ENCODE results near the gene REELD1. TPM values are rescaled to one million over a fixed set of nuclear protein-coding genes. Genes with fewer than 3 reads are reported as not detected.

The REELD1 gene
- total RNA-seq, 1 donor, result not detected

DNA sequence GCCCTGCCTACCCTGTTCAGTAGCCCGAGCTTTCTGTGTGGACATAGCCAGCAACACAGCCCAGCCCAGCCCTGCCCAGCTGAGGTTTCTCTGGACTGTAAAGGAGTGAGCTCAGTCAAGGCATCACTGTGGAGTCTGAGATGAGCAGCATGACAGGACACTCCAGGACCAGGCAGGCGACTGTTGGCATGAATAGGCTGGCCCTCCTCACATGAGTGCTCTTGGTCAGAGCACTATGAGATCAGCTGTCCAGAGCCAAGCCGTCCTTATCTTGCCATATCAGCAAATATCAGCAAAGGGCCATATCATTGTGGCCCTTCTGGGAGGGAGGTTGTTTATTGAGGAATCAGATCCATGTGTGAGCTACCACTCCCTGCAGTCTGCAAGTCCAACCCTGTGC, 30.9 kb downstream of the REELD1 start:
- Histone ChIP-seq H3K27ac (ENCODE audit: low read depth, low read length) (no peak overlapping the region), H3K27me3 (ENCODE audit: insufficient read depth, low read length) (no peaks in the 10 kb centered on the region), H2AFZ (ENCODE audit: low read length) (no peak overlapping the region), H3K79me2 (ENCODE audit: insufficient read depth, low read length) (no peaks in the 10 kb centered on the region), H4K20me1 (ENCODE audit: insufficient read depth, low read length) (no peaks in the 10 kb centered on the region), H3K4me2 (ENCODE audit: insufficient read depth, low read length) (no peak overlapping the region), H3K4me1 (ENCODE audit: insufficient read depth, low read length) (peaks cover 24% of the 10 kb centered on the region), H3K4me3 (ENCODE audit: insufficient read depth, low read length) (no peak overlapping the region), H3K36me3 (ENCODE audit: insufficient read depth, low read length) (no peaks in the 10 kb centered on the region), H3K9me3 (ENCODE audit: low read depth, low read length) (no peaks in the 10 kb centered on the region)
- no peak for DNase-seq (ENCODE audit: insufficient read length, low spot score, missing footprints)
- TF ChIP-seq, protein P1, sequence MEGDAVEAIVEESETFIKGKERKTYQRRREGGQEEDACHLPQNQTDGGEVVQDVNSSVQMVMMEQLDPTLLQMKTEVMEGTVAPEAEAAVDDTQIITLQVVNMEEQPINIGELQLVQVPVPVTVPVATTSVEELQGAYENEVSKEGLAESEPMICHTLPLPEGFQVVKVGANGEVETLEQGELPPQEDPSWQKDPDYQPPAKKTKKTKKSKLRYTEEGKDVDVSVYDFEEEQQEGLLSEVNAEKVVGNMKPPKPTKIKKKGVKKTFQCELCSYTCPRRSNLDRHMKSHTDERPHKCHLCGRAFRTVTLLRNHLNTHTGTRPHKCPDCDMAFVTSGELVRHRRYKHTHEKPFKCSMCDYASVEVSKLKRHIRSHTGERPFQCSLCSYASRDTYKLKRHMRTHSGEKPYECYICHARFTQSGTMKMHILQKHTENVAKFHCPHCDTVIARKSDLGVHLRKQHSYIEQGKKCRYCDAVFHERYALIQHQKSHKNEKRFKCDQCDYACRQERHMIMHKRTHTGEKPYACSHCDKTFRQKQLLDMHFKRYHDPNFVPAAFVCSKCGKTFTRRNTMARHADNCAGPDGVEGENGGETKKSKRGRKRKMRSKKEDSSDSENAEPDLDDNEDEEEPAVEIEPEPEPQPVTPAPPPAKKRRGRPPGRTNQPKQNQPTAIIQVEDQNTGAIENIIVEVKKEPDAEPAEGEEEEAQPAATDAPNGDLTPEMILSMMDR (IDR thresholded peaks at IDR 0.05; ENCODE audit: extremely low read depth, low read depth, low read length), result no peak

DNA sequence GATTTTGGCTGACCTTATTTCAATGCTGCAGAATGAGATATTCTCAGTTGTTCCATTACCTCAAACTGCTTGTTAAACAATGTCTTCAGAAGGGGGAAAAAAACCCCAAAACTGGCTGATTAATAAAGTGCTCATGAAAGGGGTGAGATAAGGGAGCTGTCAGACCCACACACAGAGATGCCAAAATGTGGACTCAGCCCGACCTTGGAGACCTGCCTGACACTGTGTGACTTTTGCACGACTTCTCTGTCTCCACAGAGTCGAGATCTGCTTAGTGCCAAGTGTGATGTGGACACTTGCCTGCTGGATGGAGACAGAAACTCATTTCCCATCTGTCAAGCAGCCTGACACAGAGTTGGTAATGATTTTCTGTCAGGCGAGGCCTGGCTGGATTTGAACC, 31.5 kb downstream of the REELD1 start:
- no peak overlapping the region for H2AFZ ChIP-seq (ENCODE audit: low read length)
- no peak overlapping the region for H3K4me3 ChIP-seq (ENCODE audit: insufficient read depth, low read length)
- TF ChIP-seq, protein P1 (IDR thresholded peaks at IDR 0.05; ENCODE audit: extremely low read depth, low read depth, low read length), result no peak
- H3K36me3 ChIP-seq (ENCODE audit: insufficient read depth, low read length), result no peaks in the 10 kb centered on the region
- no peak overlapping the region for H3K4me2 ChIP-seq (ENCODE audit: insufficient read depth, low read length)
- H3K4me1 ChIP-seq (ENCODE audit: insufficient read depth, low read length), result peaks cover 24% of the 10 kb centered on the region
- H3K79me2 ChIP-seq (ENCODE audit: insufficient read depth, low read length), result no peaks in the 10 kb centered on the region
- no peak overlapping the region for H3K27ac ChIP-seq (ENCODE audit: low read depth, low read length)
- H3K27me3 ChIP-seq (ENCODE audit: insufficient read depth, low read length), result no peaks in the 10 kb centered on the region
- DNase-seq (ENCODE audit: insufficient read length, low spot score, missing footprints), result no peak
- H3K9me3 ChIP-seq (ENCODE audit: low read depth, low read length), result no peaks in the 10 kb centered on the region
- no peaks in the 10 kb centered on the region for H4K20me1 ChIP-seq (ENCODE audit: insufficient read depth, low read length)

DNA sequence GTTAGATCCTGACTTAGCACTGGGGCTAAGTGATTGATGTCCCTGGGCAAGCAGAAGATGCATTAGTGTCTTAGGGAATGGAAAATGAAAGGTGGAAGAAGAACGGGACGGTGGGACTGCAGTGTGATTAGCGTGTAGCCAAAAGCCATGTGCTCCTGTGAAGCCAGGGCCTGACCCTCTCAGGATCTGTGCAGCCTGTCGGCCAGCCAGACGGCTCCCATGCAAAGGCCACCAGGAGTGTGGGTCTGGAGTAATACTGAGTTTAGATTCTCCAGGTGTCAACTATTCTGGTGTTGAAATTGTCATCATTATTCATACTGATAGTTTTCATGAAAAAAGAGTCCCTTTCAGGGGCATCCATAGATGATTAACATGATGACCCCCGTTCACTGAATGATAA, 32.0 kb downstream of the REELD1 start:
- TF ChIP-seq, protein P1 (IDR thresholded peaks at IDR 0.05; ENCODE audit: extremely low read depth, low read depth, low read length), result no peak
- Histone ChIP-seq H3K4me3 (ENCODE audit: insufficient read depth, low read length) (no peak overlapping the region), H3K4me2 (ENCODE audit: insufficient read depth, low read length) (no peak overlapping the region), H3K27ac (ENCODE audit: low read depth, low read length) (no peak overlapping the region), H4K20me1 (ENCODE audit: insufficient read depth, low read length) (no peaks in the 10 kb centered on the region), H3K79me2 (ENCODE audit: insufficient read depth, low read length) (no peaks in the 10 kb centered on the region), H3K4me1 (ENCODE audit: insufficient read depth, low read length) (peaks cover 19% of the 10 kb centered on the region), H3K27me3 (ENCODE audit: insufficient read depth, low read length) (no peaks in the 10 kb centered on the region), H2AFZ (ENCODE audit: low read length) (no peak overlapping the region), H3K36me3 (ENCODE audit: insufficient read depth, low read length) (no peaks in the 10 kb centered on the region), H3K9me3 (ENCODE audit: low read depth, low read length) (no peaks in the 10 kb centered on the region)
- no peak for DNase-seq (ENCODE audit: insufficient read length, low spot score, missing footprints)

DNA sequence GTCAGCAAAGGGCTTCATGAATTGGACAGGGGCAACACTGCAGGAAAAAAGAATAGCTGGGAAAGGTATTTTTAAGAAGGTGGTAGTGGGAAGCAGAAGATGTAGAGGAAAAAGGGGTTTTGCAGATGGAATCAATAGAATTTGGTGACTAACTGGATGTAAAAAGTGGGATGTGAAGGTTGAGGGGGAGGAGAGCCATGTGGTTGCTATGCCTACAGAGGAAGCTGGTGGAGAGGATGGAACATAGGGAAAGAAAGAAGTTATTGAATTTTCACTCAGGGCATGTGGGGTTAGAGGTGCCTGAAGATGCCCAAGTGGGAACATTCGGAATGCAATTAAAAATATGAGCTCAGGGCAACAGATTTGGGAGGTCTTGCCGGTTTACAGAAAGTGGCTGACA, 33.0 kb downstream of the REELD1 start:
- Histone ChIP-seq H2AFZ (ENCODE audit: low read length) (no peak overlapping the region), H3K79me2 (ENCODE audit: insufficient read depth, low read length) (no peaks in the 10 kb centered on the region), H3K9me3 (ENCODE audit: low read depth, low read length) (no peaks in the 10 kb centered on the region), H3K4me2 (ENCODE audit: insufficient read depth, low read length) (no peak overlapping the region), H3K4me3 (ENCODE audit: insufficient read depth, low read length) (no peak overlapping the region), H4K20me1 (ENCODE audit: insufficient read depth, low read length) (no peaks in the 10 kb centered on the region), H3K4me1 (ENCODE audit: insufficient read depth, low read length) (peaks cover 11% of the 10 kb centered on the region), H3K36me3 (ENCODE audit: insufficient read depth, low read length) (no peaks in the 10 kb centered on the region), H3K27me3 (ENCODE audit: insufficient read depth, low read length) (no peaks in the 10 kb centered on the region), H3K27ac (ENCODE audit: low read depth, low read length) (no peak overlapping the region)
- peak; percentile 27 for DNase-seq (ENCODE audit: insufficient read length, low spot score, missing footprints)
- TF ChIP-seq, protein P1 (IDR thresholded peaks at IDR 0.05; ENCODE audit: extremely low read depth, low read depth, low read length), result no peak

All from osteoblast (primary cell).